Lung (tissue), 12 donors: ENCODE data around the gene TENM4. TPM values are rescaled to one million over a fixed set of nuclear protein-coding genes. Genes with fewer than 3 reads are reported as not detected.

Experiments used
- ATAC-seq: fragments of 200-7000 bp; cut with Tn5 transposase; one replicate; pipeline ENCODE4 v1.9.1; 2020; ENCODE audit warnings: moderate number of reproducible peaks; ENCODE audit not compliant: insufficient read depth, low FRiP score
- DNase-seq, 3 donors: peaks; one replicate each; pipeline ENCODE4 v3.0.0-alpha.2; 2013 to 2017
- H3K27ac ChIP-seq, 2 donors: one replicate each; pipeline ENCODE4 v1.5.1; 2013; ENCODE audit warnings: mild to moderate bottlenecking in 2 of 2, moderate library complexity in 2 of 2, control low read depth in 1 of 2, inconsistent platforms in 1 of 2, low read depth in 1 of 2, low read length in 1 of 2
- H3K27me3 ChIP-seq, 3 donors: one replicate each; pipeline ENCODE4 v1.5.1; 2013; ENCODE audit warnings: low read length in 2 of 3; ENCODE audit not compliant: control insufficient read depth in 3 of 3, insufficient read depth in 3 of 3
- H3K36me3 ChIP-seq, 4 donors: one replicate each; pipeline ENCODE4 v1.5.1; 2013; ENCODE audit warnings: low read length in 4 of 4, mild to moderate bottlenecking in 1 of 4, moderate library complexity in 1 of 4; ENCODE audit not compliant: control insufficient read depth in 4 of 4, insufficient read depth in 4 of 4
- H3K4me1 ChIP-seq, 5 donors: one replicate each; pipeline ENCODE4 v1.5.1; 2013; ENCODE audit warnings: low read length in 5 of 5, mild to moderate bottlenecking in 2 of 5, moderate library complexity in 1 of 5; ENCODE audit not compliant: control insufficient read depth in 5 of 5, insufficient read depth in 5 of 5
- H3K4me3 ChIP-seq: one replicate; pipeline ENCODE4 v1.5.1; 2013; ENCODE audit warnings: mild to moderate bottlenecking, control low read depth, moderate library complexity
- H3K9ac ChIP-seq, 2 donors: one replicate each; pipeline ENCODE4 v1.5.1; 2013; ENCODE audit warnings: low read length in 2 of 2, control low read depth in 1 of 2; ENCODE audit not compliant: insufficient read depth in 1 of 2
- H3K9me3 ChIP-seq, 4 donors: one replicate each; pipeline ENCODE4 v1.5.1; 2013; ENCODE audit warnings: low read length in 3 of 4, mild to moderate bottlenecking in 1 of 4, moderate library complexity in 1 of 4; ENCODE audit not compliant: control insufficient read depth in 4 of 4, insufficient read depth in 3 of 4
- CTCF ChIP-seq: IDR thresholded peaks from 2 replicates; pipeline ENCODE4 v1.5.1; 2012; ENCODE audit warnings: mild to moderate bottlenecking; ENCODE audit errors: control extremely low read depth, extremely low read depth
- WGBS, 2 donors: extraction: QIAGEN DNeasy Blood & Tissue Kit; methylation state at CpG; one replicate each; pipeline ENCODE4 v1.1.7; 2013; 5-methylcytosine and 5-hydroxymethylcytosine counted together
- polyA plus RNA-seq, 2 donors: library from polyadenylated mRNA; stranded (reverse); fragments of 200-250 nt; gene quantifications; one replicate each; pipeline ENCODE4 v1.2.1, GENCODE V29; 2013
- total RNA-seq, 2 donors: library from RNA; depleted of rRNA in 1 of 2; stranded (reverse); fragments of >200 nt in 1 of 2; gene quantifications; one replicate each; pipeline ENCODE4 v1.2.1, GENCODE V29; 2014 to 2021
- donor health status: control.
- donor health status: control.
- donor health status: Bipolar disorder and iron deficiency.
- donor health status: healthy.
- donor health status: DM: yes; HTN: yes; CAD: no.

TENM4 gene
- total and polyA plus RNA-seq, 4 donors, result 0.28 to 16.4 (median 3.2) TPM

GRCh38 chr11:78810559-78811009 is 630.2 kb downstream of the TENM4 start:
- H3K9ac ChIP-seq, result peak overlapping the region in 1 of 2 donors; percentile 26
- ATAC-seq (no peak), DNase-seq (peak; percentile 29 to 63 (median 58))
- peaks cover 3 to 38% (median 19%) of the 10 kb centered on the region in 5 donors for H3K4me1 ChIP-seq
- no peak overlapping the region for H3K4me3 ChIP-seq
- no peaks in the 10 kb centered on the region for H3K27me3 ChIP-seq
- WGBS, 2 donors, result 74 to 80% methylated on average over 7 of the region's 7 CpGs
- H3K9me3 ChIP-seq, result no peaks in the 10 kb centered on the region
- H3K27ac ChIP-seq, result peak overlapping the region in 1 of 2 donors; percentile 3
- TF ChIP-seq CTCF, result no peak
- no peaks in the 10 kb centered on the region for H3K36me3 ChIP-seq

- Histone ChIP-seq H3K27me3 (no peaks in the 10 kb centered on the region), H3K36me3 (no peaks in the 10 kb centered on the region), H3K27ac (peak overlapping the region in 1 of 2 donors; percentile 3), H3K4me1 (peaks cover 3 to 38% (median 19%) of the 10 kb centered on the region in 5 donors), H3K4me3 (no peak overlapping the region), H3K9ac (peak overlapping the region in 1 of 2 donors; percentile 26), H3K9me3 (no peaks in the 10 kb centered on the region)
- no peak for TF ChIP-seq CTCF
- ATAC-seq, result no peak
- peak; percentile 66 to 92 (median 89) for DNase-seq
- 69 to 77% methylated on average over 7 of the region's 7 CpGs for WGBS, 2 donors
Measured at GRCh38 chr11:78809931-78810541, 630.8 kb downstream of the TENM4 start.

- 28 to 54% methylated on average over 4 of the region's 4 CpGs for WGBS, 2 donors
- Histone ChIP-seq H3K4me1 (peaks cover 3 to 38% (median 19%) of the 10 kb centered on the region in 5 donors), H3K27ac (no peak overlapping the region), H3K9ac (no peak overlapping the region), H3K36me3 (no peaks in the 10 kb centered on the region), H3K4me3 (no peak overlapping the region), H3K27me3 (no peaks in the 10 kb centered on the region), H3K9me3 (no peaks in the 10 kb centered on the region)
- TF ChIP-seq CTCF, result no peak
- DNase-seq (no peak), ATAC-seq (no peak)
Measured at GRCh38 chr11:78808923-78809322, 631.9 kb downstream of the TENM4 start.
